Activated CD8-positive, alpha-beta T cell treated with anti-CD3 and anti-CD28 coated beads for 36 hours (primary cell): ENCODE data around the gene SFTPB. TPM values are rescaled to one million over a fixed set of nuclear protein-coding genes. Genes with fewer than 3 reads are reported as not detected.
"Not testable (repeated sequence)": the region's sequence is repeated elsewhere in the genome, so short reads cannot be mapped to it uniquely, and the experiment has no call there.

Experiments
- ATAC-seq: fragments of 200-7000 bp; cut with Tn5 transposase; one replicate; pipeline ENCODE4 v1.10.0; 2021; ENCODE audit warnings: mild to moderate bottlenecking, moderate library complexity
- CTCF ChIA-PET: fragments of 350-600 bp; sonication (Branson Sonifier 250); formaldehyde crosslinking; loops from one replicate; lab custom pipeline; 2021; ENCODE audit warnings: antibody characterized with exemption; lab: Charles Lee
- POLR2A ChIA-PET: fragments of 350-600 bp; sonication (Branson Sonifier 250); formaldehyde crosslinking; loops from one replicate; lab custom pipeline; 2021; ENCODE audit warnings: antibody characterized with exemption; lab: Charles Lee
- DNase-seq: peaks from one replicate; pipeline ENCODE4 v3.0.0-alpha.2; 2020
- H3K27ac Mint-ChIP-seq: one replicate; pipeline ENCODE4 v1.8.0; 2021; ENCODE audit warnings: mild to moderate bottlenecking, mixed read lengths
- H3K27me3 Mint-ChIP-seq: one replicate; pipeline ENCODE4 v1.8.0; 2021; ENCODE audit warnings: mixed read lengths
- H3K36me3 Mint-ChIP-seq: one replicate; pipeline ENCODE4 v1.8.0; 2021; ENCODE audit warnings: low read depth, mixed read lengths
- H3K4me1 Mint-ChIP-seq: one replicate; pipeline ENCODE4 v1.8.0; 2021; ENCODE audit warnings: low read depth, mixed read lengths
- H3K4me3 Mint-ChIP-seq: one replicate; pipeline ENCODE4 v1.8.0; 2021; ENCODE audit warnings: mild to moderate bottlenecking, moderate library complexity, mixed read lengths
- H3K9me3 Mint-ChIP-seq: one replicate; pipeline ENCODE4 v1.8.0; 2021; ENCODE audit warnings: mixed read lengths
- CTCF ChIP-seq: fragments of 200-600 bp; IDR thresholded peaks from one replicate; pipeline ENCODE4 v1.8.0; 2022; ENCODE audit warnings: antibody characterized with exemption, mild to moderate bottlenecking
- intact Hi-C: fragments of 100-400 bp; cut with micrococcal nuclease; formaldehyde crosslinking; loops from one replicate; pipeline ENCODE4 v1.10.0; 2022
- total RNA-seq, 2 experiments: library from RNA; stranded (reverse); gene quantifications; one replicate each; pipeline ENCODE4 v1.2.3, GENCODE V29; 2021

SFTPB gene
- total RNA-seq, 2 experiments from 2014 or later, result not detected

DNA sequence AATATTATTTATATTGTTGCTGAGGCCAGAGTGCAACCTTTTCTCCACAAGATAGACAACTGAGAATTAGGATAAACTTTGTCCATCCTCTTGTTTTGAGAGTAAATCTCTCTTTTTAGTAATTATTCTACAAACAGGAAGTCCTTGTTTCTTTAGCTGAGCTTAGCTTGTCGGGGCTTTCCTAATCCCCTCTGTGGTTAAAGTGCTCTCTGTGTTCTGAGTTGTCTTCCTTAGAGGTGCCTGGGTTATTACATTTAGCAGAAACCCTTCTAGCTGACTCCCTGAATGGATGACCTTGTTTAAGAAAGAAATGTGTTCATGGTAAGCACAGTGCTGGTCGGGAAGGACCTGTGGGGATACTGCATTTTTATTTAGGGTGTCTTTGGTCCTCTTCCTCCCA lies 39.3 kb downstream of the SFTPB start:
- no peaks in the 10 kb centered on the region for H3K27me3 Mint-ChIP-seq
- ChIA-PET POLR2A (interaction anchor here (0.6 to 1.1 kb wide), 2 partner anchors 32 to 63 kb away, joined by 3 to 4 read pairs; no protein-coding TSS in a partner anchor), CTCF (interaction anchor here (0.9 to 4.3 kb wide), 4 partner anchors 9 to 79 kb away, joined by 3 to 31 read pairs (median 3); partner anchors contain the start of gene VAMP8)
- no peaks in the 10 kb centered on the region for H3K9me3 Mint-ChIP-seq
- intact Hi-C loops, result no loop called here
- H3K27ac Mint-ChIP-seq, result peak overlapping the region; percentile 81
- peak; percentile 28 for DNase-seq
- peaks cover 17% of the 10 kb centered on the region for H3K4me1 Mint-ChIP-seq
- peak; percentile 94 for ATAC-seq
- peaks cover 56% of the 10 kb centered on the region for H3K36me3 Mint-ChIP-seq
- no peak overlapping the region for H3K4me3 Mint-ChIP-seq
- no peak for TF ChIP-seq CTCF

- CTCF ChIA-PET, result interaction anchor here (6.4 kb wide), 1 partner anchor 13 kb away, joined by 61 read pairs; no protein-coding TSS in a partner anchor
- H3K4me1 Mint-ChIP-seq, result peaks cover 23% of the 10 kb centered on the region
- POLR2A ChIA-PET, result interaction anchor here (2.6 kb wide), 1 partner anchor 12 kb away, joined by 11 read pairs; the partner anchor contains the start of gene C2orf68
- no peak for ATAC-seq
- no peak for DNase-seq
- no peaks in the 10 kb centered on the region for H3K27me3 Mint-ChIP-seq
- no peak overlapping the region for H3K4me3 Mint-ChIP-seq
- H3K36me3 Mint-ChIP-seq, result peaks cover 48% of the 10 kb centered on the region
- TF ChIP-seq CTCF, result no peak
- H3K27ac Mint-ChIP-seq, result peak overlapping the region; percentile 13
- intact Hi-C loops, result no loop called here
- H3K9me3 Mint-ChIP-seq, result no peaks in the 10 kb centered on the region
These were observed 44.0 kb downstream of the SFTPB start for GRCh38 chr2:85623991-85624390.

GRCh38 chr2:85621338-85621737 lies 46.7 kb downstream of the SFTPB start:
- ChIA-PET POLR2A (interaction anchor here (1.3 to 2.7 kb wide), 2 partner anchors 25 to 267 kb away, joined by 4 to 8 read pairs; partner anchors contain the start of genes ELMOD3 and RETSAT), CTCF (interaction anchor here (1.1 to 6.4 kb wide), 3 partner anchors 12 to 34 kb away, joined by 3 to 61 read pairs (median 3); no protein-coding TSS in a partner anchor)
- H3K36me3 Mint-ChIP-seq, result peaks cover 50% of the 10 kb centered on the region

DNA sequence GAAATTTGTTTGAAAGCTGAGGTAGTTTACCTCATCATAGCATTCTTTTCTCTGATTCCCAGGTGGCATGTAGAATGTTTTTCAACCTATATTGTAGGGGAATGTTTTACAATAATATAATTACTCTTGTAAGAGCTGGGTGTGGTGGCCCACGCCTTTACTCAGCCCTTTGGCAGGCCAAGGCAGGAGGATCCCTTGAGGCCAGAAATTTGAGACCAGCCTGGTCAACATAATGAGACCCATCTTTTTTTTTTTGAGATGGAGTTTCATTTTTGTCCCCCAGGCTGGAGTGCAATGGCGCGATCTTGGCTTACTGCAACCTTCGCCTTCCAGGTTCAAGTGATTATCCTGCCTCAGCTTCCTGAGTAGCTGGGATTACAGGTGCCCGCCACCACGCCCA lies 48.4 kb downstream of the SFTPB start:
- POLR2A ChIA-PET, result interaction anchor here (1.1 to 1.7 kb wide), 3 partner anchors 8 to 81 kb away, joined by 3 to 4 read pairs (median 3); partner anchors contain the start of genes C2orf68 and MAT2A
- DNase-seq, result no peak
- H3K4me1 Mint-ChIP-seq, result peaks cover 28% of the 10 kb centered on the region

More at GRCh38 chr2:85621338-85621737, 46.7 kb downstream of the SFTPB start:
- DNase-seq, result no peak
- peaks cover 22% of the 10 kb centered on the region for H3K4me1 Mint-ChIP-seq
- no peaks in the 10 kb centered on the region for H3K9me3 Mint-ChIP-seq
- TF ChIP-seq CTCF, result no peak
- intact Hi-C loops, result no loop called here
- ATAC-seq, result no peak
- H3K27me3 Mint-ChIP-seq, result no peaks in the 10 kb centered on the region
- H3K4me3 Mint-ChIP-seq, result no peak overlapping the region
- no peak overlapping the region for H3K27ac Mint-ChIP-seq

DNA sequence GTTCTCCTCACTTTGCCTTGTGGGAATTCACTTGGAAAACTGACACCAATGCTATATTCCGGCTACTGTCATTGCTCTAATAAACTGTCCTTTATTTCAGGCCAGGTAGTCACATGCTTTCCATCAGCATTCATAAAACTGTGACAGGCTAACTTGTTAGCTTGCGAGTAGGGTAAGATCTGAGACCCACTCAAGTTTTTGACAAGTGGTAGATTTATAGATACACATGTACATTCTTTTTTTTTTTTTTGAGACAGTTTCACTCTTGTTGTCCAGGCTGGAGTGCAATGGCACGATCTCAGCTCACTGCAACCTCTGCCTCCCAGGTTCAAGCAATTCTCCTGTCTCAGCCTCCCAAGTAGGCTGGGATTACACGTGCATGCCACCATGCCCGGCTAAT lies 50.3 kb downstream of the SFTPB start:
- peaks cover 30% of the 10 kb centered on the region for H3K36me3 Mint-ChIP-seq
- H3K27me3 Mint-ChIP-seq, ATAC-seq, H3K9me3 Mint-ChIP-seq, intact Hi-C loops, DNase-seq: not testable (repeated sequence)
- peak overlapping the region; percentile 98 for H3K27ac Mint-ChIP-seq
- peaks cover 31% of the 10 kb centered on the region for H3K4me1 Mint-ChIP-seq
- POLR2A ChIA-PET, result interaction anchor here (0.9 to 3.2 kb wide), 4 partner anchors 13 to 28 kb away, joined by 3 to 34 read pairs (median 7); partner anchors contain the start of gene TMEM150A
- peak overlapping the region; percentile 98 for H3K4me3 Mint-ChIP-seq
- CTCF ChIA-PET, result interaction anchor here (2.1 kb wide), 1 partner anchor 66 kb away, joined by 4 read pairs; no protein-coding TSS in a partner anchor

More for the DNA sequence above, 48.4 kb downstream of the SFTPB start:
- no peak for ATAC-seq
- H3K9me3 Mint-ChIP-seq, result no peaks in the 10 kb centered on the region
- intact Hi-C loops, result no loop called here
- H3K36me3 Mint-ChIP-seq, result peaks cover 44% of the 10 kb centered on the region
- no peaks in the 10 kb centered on the region for H3K27me3 Mint-ChIP-seq
- no peak overlapping the region for H3K4me3 Mint-ChIP-seq
- TF ChIP-seq CTCF, result no peak
- CTCF ChIA-PET, result interaction anchor here (6.4 kb wide), 1 partner anchor 17 kb away, joined by 61 read pairs; no protein-coding TSS in a partner anchor
- no peak overlapping the region for H3K27ac Mint-ChIP-seq
